Effector CD4-positive, alpha-beta T cell (primary cell): ENCODE data around the gene RPS6KA2.

ENCODE experiments used
- DNase-seq: peaks from one replicate; pipeline ENCODE4 v3.0.0-alpha.2; 2020

The RPS6KA2 gene

DNA sequence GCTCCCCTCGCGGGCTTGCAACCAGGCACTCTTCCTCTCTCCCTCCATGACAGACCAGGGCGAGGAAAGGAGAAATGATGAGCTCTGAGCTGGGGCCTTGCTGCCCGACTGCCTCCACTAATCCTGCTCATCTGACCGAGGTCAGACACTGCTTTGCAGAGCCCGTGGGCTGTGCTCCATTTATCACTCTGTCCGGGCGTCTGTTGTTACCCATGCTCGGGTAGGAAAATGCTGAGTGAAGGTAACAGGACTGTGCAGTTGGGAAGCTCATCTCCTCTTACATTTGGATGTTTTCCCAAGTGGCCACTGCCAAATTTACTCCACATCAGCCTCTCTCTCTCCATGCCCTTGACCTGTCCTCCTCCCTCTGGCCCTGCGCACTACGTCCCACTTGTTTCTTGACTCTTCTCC, 14.6 kb downstream of the RPS6KA2 start:
- no peak for DNase-seq

- DNase-seq: no peak
These were observed 15.4 kb downstream of the RPS6KA2 start for GRCh38 chr6:166611631-166612030.

- DNase-seq: no peak
These were observed 17.0 kb downstream of the RPS6KA2 start for GRCh38 chr6:166610069-166610468.

DNA sequence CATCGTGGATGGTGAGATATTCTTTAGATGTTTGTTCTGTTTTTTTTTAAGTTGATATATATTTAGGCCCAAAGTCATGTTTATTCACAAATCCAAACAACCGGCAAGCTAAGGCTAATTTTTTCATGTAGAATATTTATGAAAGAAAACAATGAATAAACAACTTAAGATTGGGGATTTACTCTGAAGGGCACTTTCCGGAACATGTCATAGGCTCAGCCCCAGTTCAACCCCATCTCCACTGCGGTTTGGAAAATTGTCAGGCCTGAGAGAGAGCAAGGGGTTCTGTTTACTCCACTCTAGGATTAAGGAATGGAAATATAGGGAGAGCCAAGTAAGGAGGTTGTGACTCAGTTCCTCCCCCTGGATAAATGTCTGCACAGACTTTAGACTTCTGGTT, 18.3 kb downstream of the RPS6KA2 start:
- DNase-seq: no peak

- no peak for DNase-seq
These were observed 21.3 kb downstream of the RPS6KA2 start for GRCh38 chr6:166605752-166606151.

GRCh38 chr6:166604911-166605310, 22.1 kb downstream of the RPS6KA2 start:
- DNase-seq: no peak

- no peak for DNase-seq
These were observed 22.7 kb downstream of the RPS6KA2 start for GRCh38 chr6:166604328-166604727.

GRCh38 chr6:166603043-166603690, 23.9 kb downstream of the RPS6KA2 start:
- DNase-seq: no peak

GRCh38 chr6:166601956-166602355, 25.1 kb downstream of the RPS6KA2 start:
- DNase-seq: no peak

DNA sequence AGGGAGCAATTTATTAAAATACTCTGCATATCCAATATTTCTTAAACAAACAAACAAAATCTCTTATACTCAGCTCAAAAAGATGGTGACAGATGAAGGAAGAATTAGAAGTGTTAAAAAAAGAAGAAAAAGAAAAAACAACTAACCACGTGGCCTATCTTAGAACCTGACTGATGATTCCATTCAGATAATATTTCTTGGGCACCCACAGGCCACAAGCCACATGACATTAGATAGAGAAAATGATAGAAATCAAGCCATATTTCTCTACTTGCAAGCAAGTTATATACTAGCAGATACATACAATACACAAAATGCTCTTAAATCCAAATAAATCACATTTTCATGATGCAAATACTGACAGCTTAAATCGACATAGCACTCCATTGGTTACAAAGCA, 26.1 kb downstream of the RPS6KA2 start:
- DNase-seq: no peak

GRCh38 chr6:166599205-166599604, 27.8 kb downstream of the RPS6KA2 start:
- no peak for DNase-seq

DNA sequence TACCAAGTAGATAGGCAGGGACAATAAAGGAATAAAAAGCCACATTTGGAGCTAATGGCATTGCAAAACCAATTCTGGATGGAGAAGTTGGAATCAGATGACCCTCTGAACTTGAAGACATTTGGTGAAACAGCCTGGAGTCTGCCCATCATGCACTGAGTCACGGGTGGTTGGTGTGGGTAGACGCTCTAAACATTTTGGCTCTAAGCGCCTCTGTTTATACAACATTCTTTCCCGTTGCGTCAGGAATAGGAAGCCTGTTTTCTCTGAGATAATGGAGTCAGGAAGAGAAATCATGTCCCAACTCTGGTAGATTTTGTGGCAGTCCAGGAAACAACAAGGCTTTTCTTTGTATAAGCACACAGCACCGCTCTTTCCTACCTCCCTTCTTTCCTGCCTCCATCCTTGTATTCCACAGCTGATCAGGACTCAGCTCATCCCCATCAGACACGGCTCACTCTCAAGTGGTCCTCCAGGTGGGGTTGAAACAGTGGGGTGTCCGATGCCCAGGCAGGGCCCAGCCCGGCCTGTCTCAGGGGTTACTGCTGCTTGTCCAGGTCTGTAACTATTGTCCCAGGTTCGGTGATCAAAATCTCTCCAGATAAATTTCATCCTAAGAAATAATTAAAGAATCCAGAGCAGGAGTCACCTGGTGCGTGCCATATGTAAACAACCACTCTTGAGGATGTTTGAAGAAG, 28.5 kb downstream of the RPS6KA2 start:
- DNase-seq: no peak

- DNase-seq: no peak
These were observed 29.2 kb downstream of the RPS6KA2 start for GRCh38 chr6:166597711-166598440.

DNA sequence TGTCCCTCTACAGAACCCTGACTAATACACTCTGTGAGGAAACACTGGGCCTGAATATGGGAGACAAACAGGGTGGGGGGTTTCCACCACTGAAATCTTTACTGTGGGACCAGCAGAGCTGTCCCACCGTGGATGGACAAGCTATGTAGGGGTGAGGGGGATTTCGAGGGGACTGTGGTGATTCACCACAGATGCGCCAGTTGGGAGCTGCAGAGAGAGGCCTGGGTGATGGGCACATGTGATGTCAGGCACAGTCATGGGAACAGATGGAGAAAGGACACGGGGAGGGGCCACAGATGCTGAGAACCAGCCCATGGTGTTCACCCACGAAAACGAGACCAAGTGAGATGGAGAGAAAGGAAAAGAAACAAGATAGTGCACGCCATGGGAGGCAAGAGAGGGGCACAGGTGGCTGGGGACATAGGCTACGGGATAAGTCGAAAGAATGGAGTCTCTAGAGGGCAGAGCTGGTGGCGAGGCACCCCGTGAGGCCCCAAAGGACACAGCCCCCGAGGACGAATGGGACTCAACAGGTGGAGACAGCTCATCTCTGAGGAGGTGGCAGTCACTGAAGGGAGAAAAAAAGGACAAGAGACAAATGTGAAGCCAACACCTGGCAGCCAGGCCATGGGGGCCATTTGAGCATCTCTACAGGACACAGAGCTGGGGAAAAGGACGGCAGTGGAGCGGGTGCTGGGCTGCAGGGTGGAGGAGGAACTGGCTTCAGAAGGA, 30.1 kb downstream of the RPS6KA2 start:
- DNase-seq: no peak

DNA sequence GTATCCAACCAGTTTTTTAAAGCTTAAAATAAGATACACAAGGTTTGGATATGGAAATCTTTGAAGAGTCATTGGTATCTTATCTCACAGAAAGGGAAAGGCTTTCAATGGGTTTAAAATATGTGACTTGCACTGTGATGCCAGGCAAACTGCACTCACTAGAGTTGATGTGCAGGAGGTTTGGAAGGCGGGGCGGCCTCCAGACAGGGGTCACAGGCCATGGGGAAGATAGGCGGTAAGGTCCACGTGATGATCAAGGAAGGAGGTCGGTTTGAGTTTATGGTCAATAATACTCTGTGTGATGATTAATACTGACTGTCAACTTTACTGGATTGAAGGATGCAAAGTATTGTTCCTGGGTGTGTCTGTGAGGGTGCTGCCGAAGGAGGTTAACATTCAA, 31.1 kb downstream of the RPS6KA2 start:
- no peak for DNase-seq

DNA sequence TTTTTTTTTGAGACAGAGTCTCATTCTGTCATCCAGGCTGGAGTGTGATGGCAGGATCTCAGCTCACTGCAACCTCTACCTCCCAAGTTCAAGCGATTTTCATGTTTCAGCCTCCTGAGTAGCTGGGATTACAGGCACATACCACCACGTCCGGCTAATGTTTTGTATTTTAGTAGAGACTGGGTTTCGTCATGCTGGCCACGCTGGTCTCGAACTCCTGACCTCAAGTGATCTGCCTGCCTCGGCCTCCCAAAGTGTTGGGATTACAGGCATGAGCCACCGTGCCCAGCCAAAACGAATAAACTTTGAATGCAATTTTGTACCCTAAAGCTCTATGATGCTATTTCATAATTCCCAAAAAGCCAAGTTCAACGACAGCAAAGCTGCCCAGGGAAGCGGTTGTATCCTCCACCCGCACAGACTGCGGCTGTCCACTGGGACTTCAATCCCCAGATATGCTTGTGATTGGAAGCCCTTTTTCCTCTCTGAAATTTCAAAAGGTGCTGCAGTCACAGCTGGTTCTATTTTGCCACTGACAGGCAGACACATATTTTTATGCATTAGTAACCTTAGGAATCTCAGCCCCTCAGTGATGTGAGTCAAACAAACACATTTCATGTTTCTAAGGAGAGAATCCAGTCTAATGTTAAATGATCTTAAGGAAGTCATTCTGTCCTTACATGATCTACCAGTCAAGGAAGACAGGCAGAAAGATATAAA, 31.8 kb downstream of the RPS6KA2 start:
- no peak for DNase-seq

- DNase-seq: no peak
These were observed 34.2 kb downstream of the RPS6KA2 start for GRCh38 chr6:166592821-166593220.

GRCh38 chr6:166591961-166592520, 35.0 kb downstream of the RPS6KA2 start:
- DNase-seq: no peak

GRCh38 chr6:166591026-166591425, 36.0 kb downstream of the RPS6KA2 start:
- DNase-seq: no peak

DNA sequence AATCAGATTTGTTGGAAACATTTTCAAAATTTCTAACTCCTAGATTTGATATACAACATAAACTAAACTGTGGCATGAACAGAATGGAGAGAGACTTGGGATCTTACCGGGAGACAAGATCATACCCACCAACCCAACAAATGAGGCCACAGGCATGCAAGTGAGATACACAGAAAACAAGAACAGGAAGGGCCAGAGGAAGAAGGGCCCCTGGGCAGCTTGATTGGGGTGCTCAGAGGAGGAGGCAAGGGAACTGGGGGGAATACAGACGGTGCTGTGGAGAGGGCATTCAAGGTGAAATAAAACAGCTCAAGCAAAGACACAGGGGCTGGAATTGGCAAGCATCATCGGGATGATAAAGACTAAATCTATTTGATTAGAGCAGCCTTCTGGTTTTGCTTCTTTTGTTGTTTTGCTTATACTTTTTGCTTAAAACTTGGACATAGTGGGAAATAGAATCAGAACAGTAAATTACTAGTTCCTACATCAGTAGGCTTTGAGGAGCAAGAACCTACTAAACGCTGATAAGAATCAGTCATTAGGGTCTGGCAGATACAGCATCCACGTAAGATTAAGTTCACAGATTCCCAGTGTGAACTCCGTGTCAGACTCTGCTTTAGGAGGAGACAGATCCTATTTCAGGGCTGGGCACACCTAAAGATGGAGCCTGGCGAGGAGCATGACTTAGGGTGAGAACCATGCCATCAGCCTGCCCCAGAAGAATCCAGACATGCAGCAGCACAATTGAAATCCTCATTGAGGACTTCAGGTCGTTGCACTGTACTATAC, 37.1 kb downstream of the RPS6KA2 start:
- DNase-seq: no peak

- DNase-seq: no peak
These were observed 37.7 kb downstream of the RPS6KA2 start for GRCh38 chr6:166589337-166589731.
